Cerebellar nuclear complex (tissue), 1 donor: ENCODE results near the gene EMC8.

Experiments
- DNase-seq, 2 experiments: peaks; one replicate each; lab custom pipeline; 2025; lab: John Stamatoyannopoulos, UW

EMC8 gene

GRCh38 chr16:85729452-85730185 is 69.7 kb downstream of the EMC8 start:
- no peak for DNase-seq

GRCh38 chr16:85728879-85729278 is 70.5 kb downstream of the EMC8 start:
- no peak for DNase-seq
